Measurements from ENCODE around the gene LSM3.
A peak's percentile ranks its signal among the peaks of the same experiment; 100 is the strongest.

Gene LSM3

DNA sequence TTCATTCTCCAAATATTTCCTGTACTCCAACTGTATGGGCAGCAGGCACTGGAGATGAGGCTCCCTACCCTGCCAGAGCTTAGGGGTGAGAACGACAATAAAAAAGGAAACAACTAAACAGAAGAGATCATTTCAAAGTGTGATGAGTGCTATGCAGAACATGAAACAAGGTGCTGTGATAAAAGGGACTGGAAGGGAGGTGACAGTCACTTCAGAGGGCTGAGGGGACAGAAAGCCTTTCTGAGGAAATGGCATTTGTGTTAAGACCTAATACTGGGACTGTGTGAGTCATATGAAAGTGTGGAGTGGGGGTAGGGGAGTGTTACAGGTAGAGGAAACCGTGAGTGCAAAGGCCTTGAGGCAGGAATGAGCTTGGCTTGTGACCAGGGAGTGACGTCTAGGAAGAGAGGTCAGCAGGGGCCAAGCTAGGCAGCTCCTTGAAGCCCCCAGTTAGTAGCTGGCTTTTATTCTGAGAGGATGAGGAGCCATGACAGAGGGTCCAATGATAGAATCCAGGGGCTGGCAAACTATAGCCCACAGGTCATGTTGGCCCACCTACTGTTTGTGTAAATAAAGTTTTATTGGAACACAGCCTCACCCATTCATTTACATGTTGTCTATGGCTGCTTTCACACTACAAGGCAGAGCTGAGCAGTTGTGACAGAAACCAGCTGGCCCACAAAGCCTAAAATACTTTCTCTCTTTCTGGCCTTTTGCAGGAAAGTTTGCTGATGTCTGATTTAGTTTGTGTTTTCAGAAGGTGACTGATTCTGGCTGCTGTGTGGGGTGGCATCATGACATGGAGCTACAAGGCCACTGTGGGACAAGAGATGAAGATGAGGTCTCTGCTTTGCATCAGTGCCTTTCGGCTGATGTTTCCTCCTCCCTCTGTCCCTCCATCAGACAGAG is 56.6 kb downstream of the LSM3 start:
- Histone ChIP-seq H3K36me3 (ENCODE audit: control insufficient read depth in 1 of 2, insufficient read depth in 2 of 2, low read length in 2 of 2) (no peaks in the 10 kb centered on the region), H3K4me1 (ENCODE audit: control insufficient read depth in 1 of 2, insufficient read depth in 2 of 2, low read length in 2 of 2) (peaks cover 25 to 34% of the 10 kb centered on the region in 2 donors), H3K27me3 (ENCODE audit: control insufficient read depth in 1 of 2, insufficient read depth in 2 of 2, low read length in 2 of 2) (no peaks in the 10 kb centered on the region), H3K9ac (ENCODE audit: low read depth in 1 of 2, low read length in 2 of 2) (peak overlapping the region; percentile 1 to 45), H3K9me3 (ENCODE audit: control insufficient read depth in 1 of 2, low read length in 2 of 2) (no peaks in the 10 kb centered on the region), H3K27ac (ENCODE audit: low read depth, low read length) (peak overlapping the region; percentile 37), H3K4me3 (ENCODE audit: low read depth in 1 of 2, low read length in 2 of 2) (no peak overlapping the region)

DNA sequence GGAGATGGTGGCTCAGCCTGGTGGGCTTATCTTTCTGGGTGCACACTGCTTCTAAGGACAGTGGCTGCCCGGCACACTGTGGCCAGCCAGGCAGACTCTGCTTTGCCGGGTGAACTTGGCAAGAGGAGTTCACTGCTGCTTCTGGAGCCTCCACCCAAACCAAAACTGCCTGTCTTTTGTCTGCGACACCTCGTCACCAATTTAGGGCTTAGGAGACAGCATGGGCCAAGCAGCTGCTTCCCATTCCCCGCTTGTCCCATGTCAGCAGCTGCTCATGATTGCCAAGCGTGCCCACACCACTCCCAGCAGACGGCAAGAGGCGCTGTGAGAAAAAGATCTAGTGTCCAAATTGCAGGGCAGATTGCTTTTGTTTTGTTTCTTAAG is 57.3 kb downstream of the LSM3 start:
- H3K36me3 ChIP-seq (ENCODE audit: control insufficient read depth in 1 of 2, insufficient read depth in 2 of 2, low read length in 2 of 2), result no peaks in the 10 kb centered on the region
- H3K4me1 ChIP-seq (ENCODE audit: control insufficient read depth in 1 of 2, insufficient read depth in 2 of 2, low read length in 2 of 2), result peaks cover 25 to 34% of the 10 kb centered on the region in 2 donors
- H3K27me3 ChIP-seq (ENCODE audit: control insufficient read depth in 1 of 2, insufficient read depth in 2 of 2, low read length in 2 of 2), result no peaks in the 10 kb centered on the region
- H3K27ac ChIP-seq (ENCODE audit: low read depth, low read length), result peak overlapping the region; percentile 37
- no peak overlapping the region for H3K4me3 ChIP-seq (ENCODE audit: low read depth in 1 of 2, low read length in 2 of 2)
- H3K9me3 ChIP-seq (ENCODE audit: control insufficient read depth in 1 of 2, low read length in 2 of 2), result no peaks in the 10 kb centered on the region
- no peak overlapping the region for H3K9ac ChIP-seq (ENCODE audit: low read depth in 1 of 2, low read length in 2 of 2)

DNA sequence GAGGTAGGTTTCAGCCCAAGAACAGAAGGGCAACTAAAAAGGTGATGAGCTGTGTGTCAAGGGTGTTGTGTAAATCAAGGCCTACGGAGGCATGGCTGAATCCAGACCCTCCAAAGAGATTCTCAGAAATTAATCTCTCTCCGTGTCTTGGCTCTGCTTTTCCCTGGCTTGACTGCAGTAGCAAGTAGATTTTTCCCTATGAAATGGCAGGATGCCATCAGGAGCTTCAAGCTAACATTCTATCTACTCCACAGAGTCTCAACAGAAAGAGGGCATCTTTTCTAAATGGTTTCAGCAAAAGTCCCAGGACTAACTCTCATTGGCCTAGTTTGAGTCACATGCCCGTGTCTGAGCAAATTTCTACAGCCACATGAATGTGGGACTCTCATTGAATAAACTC is 58.3 kb downstream of the LSM3 start:
- Histone ChIP-seq H3K9ac (ENCODE audit: low read depth in 1 of 2, low read length in 2 of 2) (no peak overlapping the region), H3K36me3 (ENCODE audit: control insufficient read depth in 1 of 2, insufficient read depth in 2 of 2, low read length in 2 of 2) (no peaks in the 10 kb centered on the region), H3K9me3 (ENCODE audit: control insufficient read depth in 1 of 2, low read length in 2 of 2) (no peaks in the 10 kb centered on the region), H3K4me3 (ENCODE audit: low read depth in 1 of 2, low read length in 2 of 2) (no peak overlapping the region), H3K27ac (ENCODE audit: low read depth, low read length) (no peak overlapping the region), H3K27me3 (ENCODE audit: control insufficient read depth in 1 of 2, insufficient read depth in 2 of 2, low read length in 2 of 2) (no peaks in the 10 kb centered on the region), H3K4me1 (ENCODE audit: control insufficient read depth in 1 of 2, insufficient read depth in 2 of 2, low read length in 2 of 2) (peaks cover 25 to 30% of the 10 kb centered on the region in 2 donors)

DNA sequence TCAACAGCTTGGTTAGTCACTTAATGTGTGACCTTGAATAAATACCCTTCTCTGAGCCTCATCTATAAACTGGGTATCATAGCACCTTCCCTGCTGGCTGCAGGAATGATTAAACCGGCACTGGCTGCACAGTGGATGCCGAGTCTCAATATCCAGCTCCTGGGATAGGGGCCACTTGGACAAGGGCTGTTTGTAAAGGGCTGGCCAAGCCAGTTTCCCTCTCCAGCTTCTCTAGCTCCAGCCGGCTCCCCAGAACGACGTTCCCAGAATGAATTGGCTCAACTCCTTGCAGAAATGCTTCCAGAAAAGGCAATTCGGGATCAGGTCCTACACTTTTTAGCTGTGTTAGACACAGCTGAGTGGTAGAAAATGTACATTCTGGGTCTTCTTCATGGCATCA is 58.8 kb downstream of the LSM3 start:
- Histone ChIP-seq H3K36me3 (ENCODE audit: control insufficient read depth in 1 of 2, insufficient read depth in 2 of 2, low read length in 2 of 2) (no peaks in the 10 kb centered on the region), H3K27ac (ENCODE audit: low read depth, low read length) (no peak overlapping the region), H3K4me1 (ENCODE audit: control insufficient read depth in 1 of 2, insufficient read depth in 2 of 2, low read length in 2 of 2) (peaks cover 25 to 26% of the 10 kb centered on the region in 2 donors), H3K9me3 (ENCODE audit: control insufficient read depth in 1 of 2, low read length in 2 of 2) (no peaks in the 10 kb centered on the region), H3K4me3 (ENCODE audit: low read depth in 1 of 2, low read length in 2 of 2) (no peak overlapping the region), H3K27me3 (ENCODE audit: control insufficient read depth in 1 of 2, insufficient read depth in 2 of 2, low read length in 2 of 2) (no peaks in the 10 kb centered on the region), H3K9ac (ENCODE audit: low read depth in 1 of 2, low read length in 2 of 2) (no peak overlapping the region)

DNA sequence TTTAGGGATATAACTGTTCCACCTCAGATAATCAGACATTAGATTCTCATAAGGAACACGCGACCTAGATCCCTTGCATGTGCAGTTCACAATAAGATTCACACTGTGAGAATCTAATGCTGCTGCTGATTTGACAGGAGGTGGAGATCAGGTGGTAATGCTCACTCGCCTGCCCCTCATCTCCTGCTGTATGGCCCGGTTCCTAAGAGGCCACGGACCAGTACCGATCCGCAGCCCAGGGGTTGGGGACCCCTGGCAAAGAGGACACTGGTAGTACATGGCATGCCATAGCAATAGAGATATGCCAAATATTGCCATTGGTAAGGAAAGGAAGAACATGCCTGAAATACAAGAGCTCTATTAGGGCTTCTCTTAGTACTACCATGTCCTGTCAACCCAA is 59.7 kb downstream of the LSM3 start:
- Histone ChIP-seq H3K9me3 (ENCODE audit: control insufficient read depth in 1 of 2, low read length in 2 of 2) (no peaks in the 10 kb centered on the region), H3K9ac (ENCODE audit: low read depth in 1 of 2, low read length in 2 of 2) (no peak overlapping the region), H3K27ac (ENCODE audit: low read depth, low read length) (no peak overlapping the region), H3K27me3 (ENCODE audit: control insufficient read depth in 1 of 2, insufficient read depth in 2 of 2, low read length in 2 of 2) (no peaks in the 10 kb centered on the region), H3K4me1 (ENCODE audit: control insufficient read depth in 1 of 2, insufficient read depth in 2 of 2, low read length in 2 of 2) (peaks cover 22 to 25% of the 10 kb centered on the region in 2 donors), H3K4me3 (ENCODE audit: low read depth in 1 of 2, low read length in 2 of 2) (no peak overlapping the region), H3K36me3 (ENCODE audit: control insufficient read depth in 1 of 2, insufficient read depth in 2 of 2, low read length in 2 of 2) (no peaks in the 10 kb centered on the region)

DNA sequence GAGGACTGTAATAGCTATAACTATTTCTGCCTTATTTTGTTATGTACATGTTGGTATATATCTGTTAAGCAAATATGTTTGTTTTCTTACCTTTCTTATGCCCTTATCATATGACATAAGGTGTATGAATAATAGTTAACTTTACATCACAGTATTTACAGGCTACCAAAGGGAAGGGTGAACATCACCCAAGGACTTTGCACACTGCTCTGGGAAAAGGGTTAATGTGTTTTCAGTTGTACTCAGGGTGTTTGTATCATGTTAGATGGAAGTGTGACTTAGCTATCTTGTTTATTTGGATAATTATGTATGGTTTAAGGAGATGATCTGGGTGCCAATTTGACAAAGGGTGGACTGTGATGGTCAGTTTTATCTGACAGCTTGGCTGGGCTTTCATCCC is 60.3 kb downstream of the LSM3 start:
- Histone ChIP-seq H3K4me3 (ENCODE audit: low read depth in 1 of 2, low read length in 2 of 2) (no peak overlapping the region), H3K36me3 (ENCODE audit: control insufficient read depth in 1 of 2, insufficient read depth in 2 of 2, low read length in 2 of 2) (no peaks in the 10 kb centered on the region), H3K9me3 (ENCODE audit: control insufficient read depth in 1 of 2, low read length in 2 of 2) (no peaks in the 10 kb centered on the region), H3K27me3 (ENCODE audit: control insufficient read depth in 1 of 2, insufficient read depth in 2 of 2, low read length in 2 of 2) (no peaks in the 10 kb centered on the region), H3K4me1 (ENCODE audit: control insufficient read depth in 1 of 2, insufficient read depth in 2 of 2, low read length in 2 of 2) (peaks cover 22 to 25% of the 10 kb centered on the region in 2 donors), H3K27ac (ENCODE audit: low read depth, low read length) (no peak overlapping the region), H3K9ac (ENCODE audit: low read depth in 1 of 2, low read length in 2 of 2) (no peak overlapping the region)

DNA sequence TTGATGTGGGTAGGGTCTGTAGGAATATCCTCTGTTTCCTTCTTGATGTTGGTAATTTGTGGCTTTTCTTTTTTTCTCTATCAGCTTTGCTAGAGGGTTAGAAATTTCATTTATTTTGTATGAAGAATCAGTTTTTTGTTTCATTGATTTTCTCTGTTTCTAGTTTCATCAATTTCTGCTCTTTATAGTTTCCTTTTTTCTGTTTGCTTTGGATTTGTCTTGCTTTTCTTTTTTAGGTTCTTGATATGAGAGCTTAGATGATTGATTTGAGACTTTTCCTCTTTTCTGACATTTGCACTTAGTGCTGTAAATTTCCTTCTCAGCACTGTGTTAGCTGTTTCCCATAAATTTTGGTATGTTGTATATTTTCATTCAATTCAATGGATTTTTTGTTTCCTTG is 61.3 kb downstream of the LSM3 start:
- H3K27ac ChIP-seq (ENCODE audit: low read depth, low read length), result no peak overlapping the region

DNA sequence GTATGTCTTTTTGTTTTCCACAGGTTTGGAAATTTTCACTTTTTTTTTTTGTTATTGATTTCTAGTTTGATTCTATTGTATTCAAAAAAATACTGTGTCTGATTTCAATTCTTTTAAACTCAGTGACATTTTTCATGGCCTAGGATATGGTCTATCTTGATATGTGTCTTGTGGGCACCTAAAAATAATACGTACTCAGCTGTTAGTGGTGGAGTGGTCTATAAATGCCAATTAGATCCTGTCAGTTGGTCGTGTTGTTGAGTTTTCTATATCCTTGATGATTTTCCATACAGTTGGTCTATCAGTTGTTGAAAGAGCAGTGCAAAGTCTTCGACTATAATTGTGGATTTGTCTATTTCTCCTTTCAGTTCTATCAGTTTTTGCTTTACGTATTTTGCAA is 61.7 kb downstream of the LSM3 start:
- no peak overlapping the region for H3K4me3 ChIP-seq (ENCODE audit: low read depth in 1 of 2, low read length in 2 of 2)
- H3K27me3 ChIP-seq (ENCODE audit: control insufficient read depth in 1 of 2, insufficient read depth in 2 of 2, low read length in 2 of 2), result no peaks in the 10 kb centered on the region
- H3K9me3 ChIP-seq (ENCODE audit: control insufficient read depth in 1 of 2, low read length in 2 of 2), result no peaks in the 10 kb centered on the region
- no peak overlapping the region for H3K9ac ChIP-seq (ENCODE audit: low read depth in 1 of 2, low read length in 2 of 2)
- H3K27ac ChIP-seq (ENCODE audit: low read depth, low read length), result no peak overlapping the region
- H3K4me1 ChIP-seq (ENCODE audit: control insufficient read depth in 1 of 2, insufficient read depth in 2 of 2, low read length in 2 of 2), result peaks cover 13 to 16% of the 10 kb centered on the region in 2 donors
- H3K36me3 ChIP-seq (ENCODE audit: control insufficient read depth in 1 of 2, insufficient read depth in 2 of 2, low read length in 2 of 2), result no peaks in the 10 kb centered on the region

More for the DNA sequence above, 61.3 kb downstream of the LSM3 start:
- Histone ChIP-seq H3K36me3 (ENCODE audit: control insufficient read depth in 1 of 2, insufficient read depth in 2 of 2, low read length in 2 of 2) (no peaks in the 10 kb centered on the region), H3K9me3 (ENCODE audit: control insufficient read depth in 1 of 2, low read length in 2 of 2) (no peaks in the 10 kb centered on the region), H3K9ac (ENCODE audit: low read depth in 1 of 2, low read length in 2 of 2) (no peak overlapping the region), H3K27me3 (ENCODE audit: control insufficient read depth in 1 of 2, insufficient read depth in 2 of 2, low read length in 2 of 2) (no peaks in the 10 kb centered on the region), H3K4me1 (ENCODE audit: control insufficient read depth in 1 of 2, insufficient read depth in 2 of 2, low read length in 2 of 2) (peaks cover 17 to 18% of the 10 kb centered on the region in 2 donors), H3K4me3 (ENCODE audit: low read depth in 1 of 2, low read length in 2 of 2) (no peak overlapping the region)

DNA sequence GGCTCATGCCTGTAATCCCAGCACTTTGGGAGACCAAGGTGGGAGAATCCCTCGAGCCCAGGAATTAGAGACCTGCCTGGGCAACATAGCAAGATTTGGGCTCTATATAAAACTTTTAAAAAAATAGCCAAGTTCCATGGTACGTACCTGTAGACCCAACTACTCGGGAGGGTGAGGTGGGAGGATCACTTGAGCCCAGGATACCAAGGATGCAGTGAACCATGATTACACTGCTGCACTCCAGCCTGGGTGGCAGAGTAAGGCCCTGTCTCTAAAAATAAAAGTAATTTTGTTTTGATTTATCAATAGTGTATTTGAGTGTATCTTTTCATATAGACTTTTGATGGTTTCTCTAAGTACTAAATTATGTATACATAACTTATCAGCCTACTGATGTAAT is 63.1 kb downstream of the LSM3 start:
- H3K4me3 ChIP-seq (ENCODE audit: low read depth in 1 of 2, low read length in 2 of 2), result no peak overlapping the region
- no peaks in the 10 kb centered on the region for H3K27me3 ChIP-seq (ENCODE audit: control insufficient read depth in 1 of 2, insufficient read depth in 2 of 2, low read length in 2 of 2)
- H3K9me3 ChIP-seq (ENCODE audit: control insufficient read depth in 1 of 2, low read length in 2 of 2), result no peaks in the 10 kb centered on the region
- no peak overlapping the region for H3K27ac ChIP-seq (ENCODE audit: low read depth, low read length)
- peaks cover 6 to 10% of the 10 kb centered on the region in 2 donors for H3K4me1 ChIP-seq (ENCODE audit: control insufficient read depth in 1 of 2, insufficient read depth in 2 of 2, low read length in 2 of 2)
- H3K9ac ChIP-seq (ENCODE audit: low read depth in 1 of 2, low read length in 2 of 2), result no peak overlapping the region
- no peaks in the 10 kb centered on the region for H3K36me3 ChIP-seq (ENCODE audit: control insufficient read depth in 1 of 2, insufficient read depth in 2 of 2, low read length in 2 of 2)

DNA sequence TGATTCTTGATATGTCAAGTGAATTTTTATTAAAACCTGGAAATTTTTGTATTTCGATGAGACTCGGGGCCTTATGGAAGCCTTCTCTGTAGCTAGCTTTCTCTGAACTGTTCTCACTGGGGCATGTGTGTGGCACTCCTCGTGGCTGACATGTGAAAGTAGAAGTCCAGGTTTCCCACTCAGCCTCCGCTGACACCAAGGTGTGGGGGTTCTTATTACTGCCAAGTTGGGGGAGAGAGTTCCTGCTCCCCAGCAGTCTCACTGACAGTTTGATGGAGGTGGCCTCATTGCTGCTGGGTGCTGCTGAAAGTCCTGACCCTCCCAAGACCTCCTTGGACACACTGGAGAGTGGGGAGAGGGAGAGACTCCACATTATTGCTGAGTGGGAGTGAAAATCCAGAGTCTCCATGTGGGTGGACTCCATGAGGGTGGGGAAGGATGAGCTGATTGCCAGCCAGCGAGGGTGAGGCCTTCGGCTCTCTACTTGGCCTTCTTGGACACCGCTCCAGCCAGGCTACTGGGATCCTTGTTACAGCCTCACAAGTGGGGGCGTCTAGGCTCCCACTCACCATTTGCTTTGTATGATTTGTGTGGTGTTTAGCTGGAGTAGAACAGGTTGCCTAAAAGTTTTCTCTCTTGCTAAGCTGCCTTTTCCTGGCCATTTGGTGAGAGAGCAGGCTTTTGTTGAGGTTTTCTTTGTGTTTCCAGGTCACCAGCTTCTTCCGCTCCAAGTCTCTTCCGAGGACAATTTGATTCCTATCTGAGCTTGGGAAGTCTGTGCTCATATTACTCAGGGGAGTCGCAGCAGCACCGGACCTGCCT is 64.1 kb downstream of the LSM3 start:
- H3K4me1 ChIP-seq (ENCODE audit: control insufficient read depth in 1 of 2, insufficient read depth in 2 of 2, low read length in 2 of 2), result peaks cover 5 to 10% of the 10 kb centered on the region in 2 donors
- H3K9me3 ChIP-seq (ENCODE audit: control insufficient read depth in 1 of 2, low read length in 2 of 2), result no peaks in the 10 kb centered on the region
- H3K27ac ChIP-seq (ENCODE audit: low read depth, low read length), result no peak overlapping the region
- no peaks in the 10 kb centered on the region for H3K27me3 ChIP-seq (ENCODE audit: control insufficient read depth in 1 of 2, insufficient read depth in 2 of 2, low read length in 2 of 2)
- H3K9ac ChIP-seq (ENCODE audit: low read depth in 1 of 2, low read length in 2 of 2), result no peak overlapping the region
- no peak overlapping the region for H3K4me3 ChIP-seq (ENCODE audit: low read depth in 1 of 2, low read length in 2 of 2)
- no peaks in the 10 kb centered on the region for H3K36me3 ChIP-seq (ENCODE audit: control insufficient read depth in 1 of 2, insufficient read depth in 2 of 2, low read length in 2 of 2)
